KBM-7 (cell line): ENCODE data around the gene VEGFB.
A peak's percentile ranks its signal among the peaks of the same experiment; 100 is the strongest.

Source experiments
- DNase-seq: peaks from one replicate; pipeline ENCODE4 v3.0.0-alpha.2; 2015
- in situ Hi-C: fragments of 300-500 bp; cut with MboI; formaldehyde crosslinking; loops from 2 replicates; pipeline ENCODE4 v1.14.3; 2020; ENCODE audit warnings: low sequenced_read_pairs, low pct_unique_long_range_greater_than_20kb, mixed read lengths

The VEGFB gene

DNA sequence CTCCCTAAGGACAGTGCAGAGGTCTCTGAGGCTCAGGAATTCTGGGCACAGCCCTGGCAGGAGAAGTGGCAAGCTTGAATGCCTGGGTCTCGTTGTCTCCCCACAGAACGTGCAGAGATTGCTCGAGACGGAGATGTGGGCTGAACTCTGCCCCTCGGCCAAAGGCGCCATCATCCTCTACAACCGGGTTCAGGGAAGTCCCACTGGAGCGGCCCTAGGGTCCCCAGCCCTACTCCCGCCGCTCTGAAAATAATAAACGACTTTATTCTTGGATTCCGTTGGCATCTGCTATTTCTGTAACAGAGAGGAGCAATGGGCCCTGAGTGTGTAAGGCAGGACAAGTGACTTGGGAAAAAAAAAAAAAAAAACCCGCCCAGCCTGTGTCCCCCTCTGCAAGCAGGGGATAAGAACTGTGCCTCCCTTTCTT is 4.6 kb upstream of the VEGFB start:
- no peak for DNase-seq
- in situ Hi-C loops, result no loop called here

DNA sequence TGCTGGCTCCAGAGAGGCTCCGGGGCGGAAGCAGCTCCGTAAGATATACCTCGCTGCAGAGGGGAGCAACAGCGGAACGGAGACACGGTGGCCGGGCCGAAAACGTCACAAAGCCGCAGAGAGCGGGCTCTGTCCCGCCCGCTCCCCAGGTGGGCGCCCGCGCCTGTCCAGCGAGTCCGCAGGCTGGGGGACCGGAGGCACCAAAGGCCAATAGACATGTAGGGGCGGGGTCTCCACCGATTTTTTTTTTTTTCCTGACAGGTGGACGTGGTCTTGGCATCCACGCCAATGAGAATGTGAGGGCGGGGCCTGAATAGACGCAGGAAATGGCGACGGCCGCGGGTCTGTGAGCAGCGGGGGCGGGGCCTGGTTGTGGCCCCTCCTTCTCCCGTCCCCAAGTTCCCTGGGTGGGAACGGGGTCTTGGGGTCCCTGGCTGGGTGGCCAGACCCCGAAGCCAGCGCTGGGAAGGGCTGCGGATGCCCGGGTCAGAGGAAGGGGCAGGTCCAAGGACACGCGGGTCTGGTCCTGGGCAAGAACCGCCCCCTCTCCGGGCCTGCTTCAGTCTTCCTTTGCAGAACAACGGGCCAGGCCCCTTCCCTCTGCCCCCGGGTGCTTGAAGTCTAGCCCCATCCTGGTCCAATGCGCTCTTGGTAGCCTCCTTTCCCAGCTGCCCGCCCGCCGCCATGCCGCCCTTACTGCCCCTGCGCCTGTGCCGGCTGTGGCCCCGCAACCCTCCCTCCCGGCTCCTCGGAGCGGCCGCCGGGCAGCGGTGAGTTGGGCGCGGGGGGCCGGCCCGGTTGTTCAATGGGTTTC is 4.0 kb upstream of the VEGFB start, which contains the start of gene DNAJC4:
TSS of gene DNAJC4 (plus strand) at position 378 of the 814 bp plus-strand sequence. CDS start at position 685, 307 bp downstream.
- in situ Hi-C loops, result no loop called here
- DNase-seq, result peak; percentile 95

DNA sequence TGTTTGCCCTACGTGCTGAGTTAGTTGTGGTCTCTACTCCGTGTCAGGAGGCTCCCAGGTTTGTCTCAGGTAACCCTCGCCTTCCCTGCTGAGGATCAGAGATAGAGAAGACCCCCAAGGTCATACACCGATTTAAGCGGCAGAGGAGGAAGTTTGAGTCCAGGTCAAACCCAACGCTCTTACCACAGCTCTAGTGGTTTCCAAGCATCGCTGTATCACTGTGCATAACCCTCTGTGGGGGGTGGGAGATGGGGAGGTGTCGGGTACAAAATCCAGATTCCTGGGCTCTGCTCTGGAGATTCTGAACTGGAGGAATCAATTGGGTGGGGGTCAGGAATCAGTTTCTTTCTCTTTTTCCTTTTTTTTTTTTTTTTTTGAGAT is 3.4 kb upstream of the VEGFB start:
- in situ Hi-C loops, result no loop called here
- peak; percentile 64 for DNase-seq

DNA sequence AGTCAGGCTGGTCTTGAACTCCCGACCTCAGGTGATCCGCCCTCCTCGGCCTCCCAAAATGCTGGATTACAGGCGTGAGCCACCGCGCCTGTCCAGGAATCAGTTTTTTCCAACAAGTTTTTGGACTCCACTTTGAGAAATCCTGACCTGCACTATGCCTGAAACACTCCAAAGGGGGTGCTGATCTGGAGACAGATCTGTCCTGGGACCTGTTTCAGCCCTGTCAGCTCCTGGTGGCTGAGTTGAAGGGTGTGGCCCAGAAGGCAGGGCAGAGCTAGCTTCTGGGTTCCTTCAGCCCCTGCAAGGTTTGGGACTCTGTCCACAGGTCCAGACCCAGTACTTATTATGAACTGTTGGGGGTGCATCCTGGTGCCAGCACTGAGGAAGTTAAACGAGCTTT is 2.8 kb upstream of the VEGFB start:
- in situ Hi-C loops, result no loop called here
- DNase-seq, result no peak

DNA sequence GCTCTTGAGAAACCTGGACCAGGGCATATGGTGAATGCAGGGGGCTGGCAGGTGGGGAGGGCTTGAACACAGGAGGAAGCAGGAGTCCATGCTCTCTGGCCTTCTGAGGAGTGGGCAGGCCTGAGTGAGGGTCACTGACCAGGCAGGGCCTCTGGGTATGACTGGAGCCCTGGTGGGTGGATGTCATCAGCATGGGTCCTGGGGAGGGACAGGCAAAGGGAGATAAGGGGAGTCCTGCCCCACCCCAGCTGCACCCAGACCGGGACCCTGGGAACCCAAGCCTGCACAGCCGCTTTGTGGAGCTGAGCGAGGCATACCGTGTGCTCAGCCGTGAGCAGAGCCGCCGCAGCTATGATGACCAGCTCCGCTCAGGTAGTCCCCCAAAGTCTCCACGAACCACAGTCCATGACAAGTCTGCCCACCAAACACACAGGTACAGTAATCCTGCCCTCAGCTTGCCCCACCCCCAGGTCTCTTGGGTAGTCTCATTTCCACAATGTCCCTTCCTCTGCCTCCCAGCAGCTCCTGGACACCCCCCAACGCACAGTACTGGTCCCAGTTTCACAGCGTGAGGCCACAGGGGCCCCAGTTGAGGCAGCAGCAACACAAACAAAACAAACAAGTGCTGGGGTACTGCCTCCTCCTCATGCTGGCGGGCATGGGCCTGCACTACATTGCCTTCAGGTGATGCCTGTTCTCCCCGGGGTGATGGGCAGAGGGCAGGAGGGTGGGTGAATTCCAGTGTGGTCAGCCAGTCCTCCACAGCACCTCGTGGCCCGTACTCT is 2.0 kb upstream of the VEGFB start:
- in situ Hi-C loops, result no loop called here
- no peak for DNase-seq

DNA sequence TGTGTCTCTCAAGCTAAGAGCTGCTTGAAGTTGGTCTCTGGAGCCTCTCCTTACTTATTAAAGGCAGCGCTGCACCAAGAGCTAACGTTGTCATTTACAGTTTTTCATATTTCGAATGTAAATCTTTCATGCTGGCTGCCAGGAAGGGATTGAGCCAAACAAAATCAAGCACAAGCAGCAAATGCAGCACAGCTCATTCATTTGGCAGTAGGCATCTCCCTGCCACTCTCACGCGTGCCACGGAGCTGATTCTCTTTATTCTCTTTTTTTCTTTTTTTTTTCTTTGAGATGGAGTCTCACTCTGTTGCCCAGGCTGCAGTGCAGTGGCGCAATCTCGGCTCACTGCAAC is 1.4 kb upstream of the VEGFB start:
- in situ Hi-C loops, result no loop called here
- DNase-seq, result no peak

DNA sequence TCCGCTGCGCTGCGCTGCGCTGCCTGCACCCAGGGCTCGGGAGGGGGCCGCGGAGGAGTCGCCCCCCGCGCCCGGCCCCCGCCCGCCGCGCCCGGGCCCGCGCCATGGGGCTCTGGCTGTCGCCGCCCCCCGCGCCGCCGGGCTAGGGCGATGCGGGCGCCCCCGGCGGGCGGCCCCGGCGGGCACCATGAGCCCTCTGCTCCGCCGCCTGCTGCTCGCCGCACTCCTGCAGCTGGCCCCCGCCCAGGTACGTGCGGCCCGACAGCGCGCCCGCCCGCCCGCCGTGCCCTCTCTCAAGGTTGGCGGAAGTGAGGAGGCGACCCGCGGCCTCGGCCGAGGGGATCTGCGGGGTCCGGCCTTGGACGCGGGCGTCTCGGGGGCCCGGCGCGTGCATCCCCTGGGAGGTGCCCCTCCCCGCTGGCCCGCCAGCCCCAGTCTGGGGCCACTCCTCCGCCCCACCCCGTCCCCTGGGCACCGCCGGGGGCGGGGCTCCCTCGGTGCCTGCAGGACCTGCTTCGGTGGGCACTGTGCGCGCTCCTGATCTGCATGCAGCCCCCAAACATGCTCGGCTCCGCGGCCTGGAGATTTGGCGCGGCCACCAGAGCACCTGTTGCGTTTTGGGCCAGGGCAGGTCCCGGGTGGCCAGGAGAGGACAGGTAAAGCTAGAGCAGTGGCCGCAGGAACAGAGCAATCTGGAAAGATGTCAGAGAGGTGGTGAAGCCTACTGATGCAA is 429 bp downstream of the VEGFB start:
- DNase-seq, result no peak
- in situ Hi-C loops, result no loop called here

DNA sequence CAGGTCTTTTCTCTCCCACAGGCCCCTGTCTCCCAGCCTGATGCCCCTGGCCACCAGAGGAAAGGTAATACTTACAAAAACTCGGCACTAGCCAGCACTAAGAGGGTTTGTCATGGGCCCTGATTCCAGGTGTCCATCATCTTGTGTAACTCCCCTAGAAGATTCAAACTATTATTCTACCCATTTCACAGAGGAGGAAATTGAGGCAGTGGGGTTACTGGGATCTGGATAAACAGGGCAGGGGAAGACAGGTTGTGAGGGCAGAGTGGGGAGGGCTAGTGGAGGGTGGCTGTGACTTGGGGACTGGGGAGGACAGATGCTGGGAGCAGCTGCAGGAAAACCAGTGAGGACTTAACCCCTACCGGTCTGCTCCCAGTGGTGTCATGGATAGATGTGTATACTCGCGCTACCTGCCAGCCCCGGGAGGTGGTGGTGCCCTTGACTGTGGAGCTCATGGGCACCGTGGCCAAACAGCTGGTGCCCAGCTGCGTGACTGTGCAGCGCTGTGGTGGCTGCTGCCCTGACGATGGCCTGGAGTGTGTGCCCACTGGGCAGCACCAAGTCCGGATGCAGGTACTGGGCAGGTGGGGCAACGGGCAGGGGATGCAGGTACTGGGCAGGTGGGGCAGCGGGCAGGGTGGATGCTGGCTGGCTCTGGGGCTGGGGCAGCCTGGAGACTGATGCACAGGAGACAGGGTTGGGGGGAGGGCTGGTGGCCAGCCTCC is 1.2 kb downstream of the VEGFB start:
- DNase-seq, result no peak
- in situ Hi-C loops, result no loop called here

DNA sequence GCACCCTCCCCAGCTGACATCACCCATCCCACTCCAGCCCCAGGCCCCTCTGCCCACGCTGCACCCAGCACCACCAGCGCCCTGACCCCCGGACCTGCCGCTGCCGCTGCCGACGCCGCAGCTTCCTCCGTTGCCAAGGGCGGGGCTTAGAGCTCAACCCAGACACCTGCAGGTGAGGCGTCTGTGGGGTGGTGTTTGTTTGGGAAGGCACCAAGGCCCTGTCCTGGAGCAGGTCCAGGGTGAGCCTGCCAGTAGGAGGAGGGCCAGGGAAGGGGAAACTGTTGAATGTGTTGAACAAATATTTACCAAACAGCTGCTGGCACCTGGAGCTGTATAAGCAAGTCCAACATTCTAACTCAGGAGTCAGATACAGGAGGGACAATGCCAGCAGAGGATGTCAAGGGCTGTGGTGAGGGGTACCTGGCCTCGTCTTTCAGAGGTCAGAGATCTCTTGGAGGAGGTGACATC is 3.1 kb downstream of the VEGFB start:
- in situ Hi-C loops, result no loop called here
- DNase-seq, result no peak

DNA sequence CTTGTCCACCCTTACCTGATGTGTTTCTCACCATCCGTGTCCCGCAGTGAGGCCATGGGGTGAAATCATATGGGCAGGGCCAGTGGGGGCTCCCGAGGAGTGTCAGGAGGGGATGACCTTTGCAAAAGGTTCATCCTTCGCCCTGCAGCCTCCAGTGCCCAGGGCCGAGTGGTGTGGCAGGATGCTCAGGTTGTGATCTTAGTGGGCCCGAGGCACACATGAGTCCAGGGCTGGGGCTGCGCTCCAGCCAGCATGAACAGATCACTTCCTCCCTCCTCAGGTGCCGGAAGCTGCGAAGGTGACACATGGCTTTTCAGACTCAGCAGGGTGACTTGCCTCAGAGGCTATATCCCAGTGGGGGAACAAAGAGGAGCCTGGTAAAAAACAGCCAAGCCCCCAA is 3.7 kb downstream of the VEGFB start:
- DNase-seq, result no peak
- in situ Hi-C loops, result no loop called here

DNA sequence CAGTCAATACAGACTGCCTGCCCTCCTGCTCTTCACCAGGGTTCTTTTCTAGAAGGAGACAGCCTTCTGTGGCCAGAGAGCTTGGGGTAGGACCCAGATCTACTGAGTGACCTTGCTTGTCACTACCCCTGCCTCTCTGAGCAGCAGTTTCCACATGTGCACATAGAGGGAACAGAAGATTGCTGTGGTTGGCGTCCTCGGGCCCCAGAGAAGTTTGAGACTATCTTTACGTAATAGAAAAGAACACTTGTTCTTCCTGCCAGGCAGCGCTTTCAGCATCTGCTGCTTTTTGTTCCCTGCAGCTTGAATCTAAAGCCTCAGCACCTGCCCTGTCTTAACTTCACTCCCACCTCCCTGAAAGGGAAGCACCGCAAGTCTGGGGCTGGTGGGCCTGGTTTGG is 4.6 kb downstream of the VEGFB start:
- in situ Hi-C loops, result no loop called here
- DNase-seq, result no peak

DNA sequence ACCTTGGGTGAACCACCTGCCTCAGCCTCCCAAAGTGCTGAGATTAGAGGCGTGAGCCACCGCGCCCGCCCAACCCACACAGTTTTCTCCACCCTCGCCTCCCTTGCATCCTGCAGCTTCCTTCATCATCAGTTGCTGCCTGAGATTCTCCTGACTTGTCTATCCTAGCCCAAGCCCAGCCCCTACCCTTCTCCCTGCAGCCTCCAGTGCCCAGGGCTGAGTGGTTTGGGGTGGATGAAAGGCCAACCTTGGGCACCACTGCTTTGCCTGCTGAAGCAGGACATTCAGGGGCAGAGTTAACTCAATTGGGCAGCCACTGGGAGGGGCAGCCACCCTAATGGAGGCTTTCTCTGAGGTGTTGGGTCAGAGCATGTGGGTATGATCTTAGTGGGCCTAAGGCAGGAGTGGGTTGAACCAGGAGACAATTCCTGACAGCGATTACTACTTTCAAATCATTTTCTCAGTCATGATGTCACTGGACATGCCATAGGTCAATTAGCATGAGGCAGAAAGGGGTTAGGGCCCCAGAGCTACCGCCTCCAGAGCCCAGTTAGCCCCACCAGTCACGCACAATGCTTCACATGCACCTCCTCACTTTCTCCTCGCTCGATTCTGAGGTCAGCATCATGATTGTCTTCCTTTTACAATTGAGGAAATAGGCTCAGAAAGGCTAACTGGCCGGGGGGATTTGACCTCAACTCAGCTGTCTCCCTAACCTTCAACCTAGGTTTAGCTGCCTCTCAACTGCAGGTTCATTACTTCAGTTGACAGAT is 5.5 kb downstream of the VEGFB start:
- peak; percentile 83 for DNase-seq
- in situ Hi-C loops, result no loop called here

DNA sequence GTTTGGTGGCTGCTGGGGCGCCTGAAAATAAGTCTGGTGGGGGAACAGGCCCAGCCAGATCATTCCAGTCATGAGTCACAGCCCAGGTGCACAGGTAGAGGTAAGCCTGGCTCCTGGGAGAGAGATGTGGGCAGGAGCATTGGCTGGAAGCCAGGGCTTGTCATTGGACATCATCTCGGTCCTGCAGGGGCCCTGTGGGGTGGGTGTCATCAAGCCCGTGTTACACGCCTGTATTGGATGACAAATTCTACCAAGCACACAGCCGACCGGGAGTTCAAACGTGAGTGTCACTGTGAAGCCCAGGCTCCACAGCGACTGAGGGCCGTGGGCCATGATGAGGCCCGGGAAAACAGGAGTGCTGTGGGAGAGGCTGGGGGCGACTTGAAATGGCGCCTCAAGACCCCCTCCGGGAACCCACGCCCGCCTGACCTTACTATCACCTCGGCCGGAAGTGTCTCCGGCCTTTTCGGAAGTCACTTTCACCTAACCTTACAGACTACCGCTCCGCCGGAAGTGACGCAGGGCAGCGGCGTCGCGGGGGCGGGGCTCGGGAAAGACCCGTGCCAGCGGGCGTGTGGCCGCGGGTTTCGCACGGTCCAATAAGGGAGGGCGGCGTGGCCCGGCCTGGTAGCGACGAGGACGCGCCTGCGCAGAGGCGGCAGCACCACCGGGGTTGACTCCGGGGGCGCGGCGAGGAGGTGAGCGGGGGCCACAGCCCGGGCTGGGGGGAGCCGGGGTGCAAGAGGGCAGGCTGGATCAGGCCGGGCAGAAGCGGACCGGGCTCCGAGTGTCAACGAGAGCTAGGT is 6.3 kb downstream of the VEGFB start, which contains the start of gene FKBP2:
TSS of gene FKBP2 (plus strand) at position 661 of the 806 bp plus-strand sequence. CDS start 1,293 bp downstream, outside the sequence.
- DNase-seq, result peak; percentile 95
- in situ Hi-C loops, result no loop called here

DNA sequence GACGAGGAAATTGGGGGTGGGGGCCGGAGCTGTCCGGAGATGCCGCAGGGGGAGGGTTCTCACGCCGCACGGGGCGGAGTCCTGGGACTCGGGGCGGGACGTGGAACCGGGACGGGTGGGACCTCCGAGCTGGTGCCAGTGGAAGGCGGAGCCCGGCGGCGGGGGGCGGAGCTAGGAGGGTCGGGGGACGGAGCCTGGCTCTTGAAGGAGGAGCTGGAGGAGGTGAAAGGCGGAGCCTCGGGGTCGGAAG is 6.8 kb downstream of the VEGFB start:
- in situ Hi-C loops, result no loop called here

DNA sequence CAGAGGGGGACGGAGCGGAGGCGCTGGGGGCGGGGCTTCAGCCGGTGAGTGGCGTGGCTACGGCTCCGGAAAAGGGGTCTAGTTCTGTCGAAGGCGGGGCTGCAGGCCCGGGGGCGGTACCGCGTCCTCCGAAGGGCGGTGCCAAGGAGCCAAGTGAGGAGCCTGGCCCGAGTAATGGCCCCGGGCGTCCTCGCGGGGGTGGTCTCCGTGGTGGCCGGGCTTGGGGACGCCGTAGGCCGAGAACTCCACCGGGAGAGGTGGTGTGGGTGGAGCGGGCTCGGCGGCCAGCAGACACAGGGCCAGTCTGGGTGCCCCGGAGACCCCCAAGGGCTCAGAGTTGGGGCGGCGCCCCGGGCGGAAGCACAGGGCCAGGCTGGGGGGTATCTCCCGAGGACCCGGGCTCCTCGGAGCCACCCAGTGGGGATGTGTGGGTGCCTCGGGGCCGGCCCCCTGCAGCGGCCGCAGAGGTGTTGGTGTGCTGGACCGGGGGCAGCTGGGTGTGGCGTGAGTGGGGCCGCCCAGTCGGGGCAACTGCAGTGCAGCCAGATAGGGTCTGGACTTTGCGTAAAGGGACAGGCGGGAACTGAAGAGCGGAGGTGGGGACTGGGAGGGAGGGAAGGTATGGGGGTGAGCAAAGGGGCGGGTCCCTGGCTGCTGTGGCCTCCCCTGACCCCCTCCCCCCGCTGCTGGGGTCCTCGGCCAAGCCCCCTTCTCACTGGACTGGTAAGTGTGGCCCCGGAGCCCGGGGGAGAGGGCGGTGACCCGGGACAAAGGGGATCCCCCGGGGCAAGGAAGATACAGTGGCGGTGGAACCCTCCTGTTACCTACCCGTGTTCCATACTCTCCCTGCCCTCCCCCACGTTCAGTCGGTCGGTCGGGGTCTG is 7.3 kb downstream of the VEGFB start:
- in situ Hi-C loops, result no loop called here

More for the DNA sequence above, 6.8 kb downstream of the VEGFB start:
- DNase-seq, result no peak

DNA sequence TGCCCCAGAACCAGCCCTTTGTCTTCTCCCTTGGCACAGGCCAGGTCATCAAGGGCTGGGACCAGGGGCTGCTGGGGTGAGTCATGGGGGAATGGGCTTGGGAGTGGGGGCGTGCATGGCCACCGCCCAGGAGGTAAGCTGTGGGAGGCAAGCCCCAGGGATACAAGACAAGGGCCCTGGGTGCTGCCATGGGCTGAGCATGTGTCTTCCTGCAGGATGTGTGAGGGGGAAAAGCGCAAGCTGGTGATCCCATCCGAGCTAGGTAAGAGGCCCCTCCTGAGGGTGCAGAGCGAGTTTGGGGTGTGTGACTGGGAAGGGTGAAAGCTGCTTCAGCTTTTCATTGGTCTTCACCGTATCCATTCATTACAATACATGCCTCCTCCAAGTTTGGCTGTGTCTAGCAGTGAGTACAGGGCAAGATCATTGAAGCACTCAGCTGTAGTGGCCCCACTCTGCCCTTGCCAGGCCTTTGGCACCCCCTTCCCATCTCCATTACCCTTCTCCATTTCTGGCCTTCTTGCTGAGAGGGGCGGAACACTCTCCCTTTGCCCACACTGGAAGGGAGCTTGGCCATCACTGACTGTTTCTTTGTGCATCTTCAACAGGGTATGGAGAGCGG is 9.0 kb downstream of the VEGFB start:
- no peak for DNase-seq
- in situ Hi-C loops, result no loop called here

More for the DNA sequence above, 7.3 kb downstream of the VEGFB start:
- DNase-seq, result peak; percentile 99
